Ecto neural progenitor cell (in vitro differentiated cells): Measurements from ENCODE around the gene CD2AP.
"Not testable (repeated sequence)": the region's sequence is repeated elsewhere in the genome, so short reads cannot be mapped to it uniquely, and the experiment has no call there.

Source experiments
- DNase-seq: peaks from one replicate; pipeline ENCODE4 v3.0.0-alpha.2; 2018; ENCODE audit warnings: low spot score

CD2AP gene

DNA sequence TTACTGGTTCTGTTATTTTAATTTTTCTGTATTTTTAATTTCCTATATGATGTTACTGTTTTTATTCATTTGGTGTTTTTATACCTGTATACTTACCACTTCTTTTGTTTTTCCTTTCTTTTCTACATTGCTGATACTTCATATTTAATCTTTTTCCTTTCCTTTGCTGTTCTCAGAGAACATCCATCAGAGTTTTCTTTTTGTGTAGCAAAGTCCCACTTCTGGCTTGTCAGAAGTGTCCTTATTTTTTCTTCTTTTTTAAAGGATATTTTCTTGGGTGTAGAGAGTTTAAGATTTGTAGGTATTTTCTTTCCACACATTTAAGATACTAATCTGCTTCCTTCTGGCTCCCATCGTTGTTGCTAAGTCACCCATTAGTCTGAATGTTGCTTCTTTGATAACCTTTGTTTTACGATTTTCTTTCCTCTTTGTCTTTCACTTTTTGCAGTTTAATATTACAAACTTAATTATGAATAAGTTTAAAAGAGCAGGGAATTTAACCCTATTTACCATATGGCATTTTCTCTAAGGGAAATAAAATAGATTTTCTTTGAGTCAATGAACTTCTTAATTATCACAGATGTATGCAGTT, 18.5 kb downstream of the CD2AP start:
- no peak for DNase-seq

GRCh38 chr6:47496935-47497579, 19.5 kb downstream of the CD2AP start:
- DNase-seq = no peak

DNA sequence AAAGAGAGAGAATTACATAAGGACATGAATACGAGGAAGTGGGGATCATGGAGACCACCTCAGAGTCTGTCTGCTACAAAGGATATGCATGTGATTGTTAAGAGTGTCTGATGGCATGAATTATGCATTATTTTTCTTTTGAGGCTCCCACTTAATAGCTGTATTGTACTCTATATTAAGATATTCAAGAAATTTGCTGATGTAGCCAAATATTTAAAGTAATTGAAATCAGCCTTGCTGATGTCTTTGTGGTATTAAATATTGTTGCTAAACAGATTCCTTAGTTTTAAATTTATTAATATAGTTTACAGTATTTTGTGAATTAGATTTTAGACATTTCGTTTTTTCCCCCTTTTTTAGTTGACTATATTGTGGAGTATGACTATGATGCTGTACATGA, 25.3 kb downstream of the CD2AP start:
- no peak for DNase-seq

- no peak for DNase-seq
Measured at GRCh38 chr6:47509937-47510336, 32.3 kb downstream of the CD2AP start.

- no peak for DNase-seq
Measured at GRCh38 chr6:47512872-47513271, 35.3 kb downstream of the CD2AP start.

DNA sequence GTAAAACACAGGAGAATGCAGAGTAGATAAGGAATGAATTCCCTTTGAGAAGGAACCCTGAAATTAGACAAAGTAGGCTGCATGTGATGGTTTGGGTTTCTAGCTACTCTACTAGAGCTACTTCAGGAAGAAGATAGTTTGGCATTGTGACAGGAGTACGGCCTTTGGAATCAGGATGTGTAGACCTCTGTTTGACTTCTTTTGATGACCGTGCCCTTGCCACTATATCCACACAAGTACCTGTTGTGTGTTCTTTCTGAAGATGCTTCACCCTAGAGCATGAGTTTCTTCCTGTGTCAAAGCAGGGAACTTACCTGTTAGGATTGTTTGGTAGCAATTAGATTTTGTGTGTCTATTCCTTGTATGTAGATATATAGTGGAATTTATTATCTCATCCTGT, 41.7 kb downstream of the CD2AP start:
- DNase-seq = no peak

DNA sequence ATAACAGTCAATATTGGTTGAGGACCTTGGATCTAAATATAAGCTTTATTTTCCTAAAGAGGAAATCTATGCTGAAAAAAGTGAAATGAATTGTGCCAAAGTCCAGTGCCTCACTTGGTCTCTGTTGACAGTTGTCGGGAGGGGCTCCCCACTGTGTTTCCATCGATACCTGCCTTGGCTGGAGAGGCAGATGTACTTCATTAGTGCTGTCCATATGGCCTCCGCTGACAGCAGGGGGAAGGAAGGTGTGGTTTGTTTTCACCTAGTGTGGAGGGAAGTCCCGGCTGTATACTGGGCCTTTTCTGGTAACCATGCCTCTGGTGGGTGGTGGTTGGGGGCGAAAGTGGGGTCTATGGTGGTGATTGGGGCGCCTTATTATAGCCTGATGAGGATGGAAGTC, 42.7 kb downstream of the CD2AP start:
- no peak for DNase-seq

- DNase-seq = no peak
Measured at GRCh38 chr6:47521961-47522360, 44.4 kb downstream of the CD2AP start.

- no peak for DNase-seq
Measured at GRCh38 chr6:47524136-47524845, 46.7 kb downstream of the CD2AP start.

GRCh38 chr6:47525330-47526057, 47.9 kb downstream of the CD2AP start:
- DNase-seq = no peak

- no peak for DNase-seq
Measured at GRCh38 chr6:47527274-47527673, 49.7 kb downstream of the CD2AP start.

DNA sequence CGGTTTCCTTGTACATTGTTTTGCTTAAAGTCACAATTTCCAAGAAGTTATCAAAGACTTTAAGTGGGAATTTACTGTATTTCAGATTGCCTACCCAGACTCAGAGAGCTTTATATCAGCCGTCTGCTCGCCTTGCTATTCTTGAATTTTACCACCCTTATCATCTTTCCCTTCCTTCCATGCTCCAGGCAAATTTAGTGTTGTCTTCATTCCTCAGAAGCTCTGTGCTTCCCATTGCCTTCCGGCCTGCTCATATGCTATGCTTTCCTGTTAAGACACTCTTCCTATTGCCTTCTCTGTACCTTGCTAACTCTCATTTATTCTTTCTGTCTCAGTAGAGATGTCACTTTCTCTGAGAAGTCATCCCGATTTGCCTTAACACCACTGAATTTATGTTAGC, 52.1 kb downstream of the CD2AP start:
- DNase-seq = no peak

DNA sequence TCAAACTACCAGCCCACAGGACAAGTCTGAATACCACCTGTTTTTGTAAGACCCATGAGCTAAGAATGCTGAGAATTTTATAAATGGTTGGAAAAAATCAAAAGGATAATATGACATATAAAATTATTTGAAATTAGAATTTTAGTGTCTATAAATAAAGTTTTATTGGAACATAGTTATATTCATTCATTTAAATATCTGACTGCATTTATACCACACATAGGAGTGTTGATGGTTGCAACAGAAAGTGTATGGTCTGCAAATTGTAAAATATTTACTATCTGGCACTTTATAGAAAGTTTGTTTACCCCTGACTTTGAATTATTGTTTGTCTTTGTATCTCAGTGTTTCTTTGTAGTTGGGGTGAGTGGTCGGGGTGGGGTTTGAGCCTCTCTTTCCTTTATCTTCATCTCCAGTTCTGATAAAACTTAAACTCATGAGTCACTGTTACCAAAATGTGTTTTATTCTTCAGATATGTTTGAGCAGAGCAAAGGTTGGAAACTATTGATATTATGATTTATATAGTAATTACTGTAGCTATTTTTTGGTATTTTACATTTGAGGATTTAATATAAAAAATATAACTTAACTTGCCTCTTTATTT, 55.5 kb downstream of the CD2AP start:
- DNase-seq = no peak

- no peak for DNase-seq
Measured at GRCh38 chr6:47534063-47534462, 56.5 kb downstream of the CD2AP start.

- DNase-seq = no peak
Measured at GRCh38 chr6:47535316-47536225, 58.0 kb downstream of the CD2AP start.

GRCh38 chr6:47536816-47537401, 59.3 kb downstream of the CD2AP start:
- no peak for DNase-seq

DNA sequence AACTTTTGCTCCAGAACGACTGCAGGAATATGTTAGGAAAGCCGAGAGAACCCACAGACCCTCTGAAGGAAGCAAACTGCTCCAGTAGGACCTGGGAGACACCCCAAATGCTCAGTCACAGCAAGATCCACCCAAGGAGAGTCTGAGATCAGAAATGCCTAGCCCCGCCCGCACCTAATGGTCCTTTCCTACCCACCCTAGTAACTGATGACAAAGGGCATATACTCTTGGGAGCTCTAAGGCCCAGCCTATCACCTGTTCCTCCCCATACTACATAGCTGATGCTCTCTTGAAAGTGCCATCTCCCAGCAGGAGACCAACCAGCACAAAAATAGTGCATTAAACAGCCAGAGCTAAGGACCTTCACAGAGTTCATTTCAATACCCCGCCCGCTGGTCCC, 67.6 kb downstream of the CD2AP start:
- no peak for DNase-seq

DNA sequence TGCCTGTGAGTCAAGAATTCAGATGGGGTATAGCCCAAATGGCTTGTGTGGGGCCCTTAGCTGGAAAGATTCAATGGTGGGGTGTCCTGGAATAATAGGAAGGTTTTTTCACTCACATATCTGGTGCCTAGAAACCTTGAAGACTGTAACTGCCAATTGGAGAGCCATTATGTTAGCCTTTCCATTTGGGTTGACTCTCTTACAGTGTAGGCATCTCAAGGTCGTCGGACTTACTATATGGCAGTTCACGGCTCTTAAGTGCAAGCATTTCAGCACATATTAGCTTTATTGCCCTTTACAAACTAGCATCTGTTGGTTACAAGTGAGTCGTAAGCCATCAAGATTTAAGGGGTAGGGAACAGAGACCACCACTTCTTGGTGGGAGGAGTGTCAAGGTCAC, 74.1 kb downstream of the CD2AP start:
- no peak for DNase-seq

GRCh38 chr6:47552319-47552718, 74.7 kb downstream of the CD2AP start:
- no peak for DNase-seq

- not testable (repeated sequence) for DNase-seq
Measured at GRCh38 chr6:47553243-47553642, 75.7 kb downstream of the CD2AP start.

- not testable (repeated sequence) for DNase-seq
Measured at GRCh38 chr6:47556459-47556858, 78.9 kb downstream of the CD2AP start.
